Measurements from ENCODE around the gene REV1. TPM values are rescaled to one million over a fixed set of nuclear protein-coding genes. Genes with fewer than 3 reads are reported as not detected.

Gene REV1
- total RNA-seq, 6 experiments from 2014 or later: 12.6 to 21.6 (median 13.6) TPM

DNA sequence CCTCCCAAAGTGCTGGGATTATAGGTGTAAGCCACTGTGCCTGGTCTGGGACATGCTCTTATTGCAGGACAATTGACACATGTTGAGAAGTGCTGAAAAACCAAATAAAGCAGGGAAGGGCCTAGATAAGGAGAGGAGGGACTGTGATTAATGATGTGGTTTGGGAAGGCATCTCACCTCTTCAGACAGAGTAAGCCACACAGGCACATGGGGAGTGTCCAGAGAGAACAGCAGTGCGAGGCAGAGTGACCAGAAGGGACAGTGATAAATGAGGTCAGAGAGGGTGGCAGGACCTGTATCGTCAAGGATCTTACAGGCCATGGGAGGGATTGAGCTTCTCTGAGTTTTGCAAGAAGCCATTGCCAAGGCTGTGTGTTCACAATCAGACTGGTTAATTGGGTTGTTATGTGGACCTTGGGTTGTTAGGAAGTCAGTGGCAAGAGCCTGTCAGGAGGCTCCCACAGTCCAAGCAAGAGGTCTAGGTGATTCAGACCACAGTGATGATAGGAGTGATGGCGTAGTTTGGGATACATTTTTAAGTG is 94.2 kb downstream of the REV1 start:
- ATAC-seq: no peak

DNA sequence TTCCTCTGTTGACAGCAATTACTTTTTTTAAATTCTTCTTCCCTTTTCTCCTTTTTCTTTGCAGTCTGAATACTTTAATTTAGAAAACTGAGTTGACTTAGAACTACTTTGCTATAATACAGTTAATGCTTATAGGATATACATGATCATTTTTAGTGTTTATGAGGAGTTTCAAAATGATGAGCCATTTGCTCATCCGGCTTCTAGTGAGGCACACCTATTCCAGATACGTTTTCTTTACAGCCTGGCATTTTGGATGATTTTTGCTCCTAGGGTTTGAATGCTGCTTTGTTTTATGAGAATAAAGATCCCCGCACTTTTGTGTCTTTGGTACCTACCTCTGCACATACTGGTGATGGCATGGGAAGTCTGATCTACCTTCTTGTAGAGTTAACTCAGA is 99.9 kb downstream of the REV1 start:
- no peak for TF ChIP-seq POLR2A (IDR thresholded peaks at IDR 0.05)
- TF ChIP-seq, protein P1, sequence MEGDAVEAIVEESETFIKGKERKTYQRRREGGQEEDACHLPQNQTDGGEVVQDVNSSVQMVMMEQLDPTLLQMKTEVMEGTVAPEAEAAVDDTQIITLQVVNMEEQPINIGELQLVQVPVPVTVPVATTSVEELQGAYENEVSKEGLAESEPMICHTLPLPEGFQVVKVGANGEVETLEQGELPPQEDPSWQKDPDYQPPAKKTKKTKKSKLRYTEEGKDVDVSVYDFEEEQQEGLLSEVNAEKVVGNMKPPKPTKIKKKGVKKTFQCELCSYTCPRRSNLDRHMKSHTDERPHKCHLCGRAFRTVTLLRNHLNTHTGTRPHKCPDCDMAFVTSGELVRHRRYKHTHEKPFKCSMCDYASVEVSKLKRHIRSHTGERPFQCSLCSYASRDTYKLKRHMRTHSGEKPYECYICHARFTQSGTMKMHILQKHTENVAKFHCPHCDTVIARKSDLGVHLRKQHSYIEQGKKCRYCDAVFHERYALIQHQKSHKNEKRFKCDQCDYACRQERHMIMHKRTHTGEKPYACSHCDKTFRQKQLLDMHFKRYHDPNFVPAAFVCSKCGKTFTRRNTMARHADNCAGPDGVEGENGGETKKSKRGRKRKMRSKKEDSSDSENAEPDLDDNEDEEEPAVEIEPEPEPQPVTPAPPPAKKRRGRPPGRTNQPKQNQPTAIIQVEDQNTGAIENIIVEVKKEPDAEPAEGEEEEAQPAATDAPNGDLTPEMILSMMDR (IDR thresholded peaks at IDR 0.05): no peak
- Histone ChIP-seq H3K27ac (no peak overlapping the region), H3K9me3 (no peaks in the 10 kb centered on the region), H3K36me3 (peaks cover 0 to 21% (median under 1%) of the 10 kb centered on the region in 4 donors), H3K27me3 (no peaks in the 10 kb centered on the region), H3K4me1 (peaks cover 0 to 10% (median 3%) of the 10 kb centered on the region in 4 donors), H3K4me3 (no peak overlapping the region)
- intact Hi-C loops (cut with DNase I): no loop called here
- WGBS (ENCODE audit: insufficient coverage, low coverage, low lambda C conversion rate, missing lambda C conversion rate): 92% methylated on average over 3 of the region's 3 CpGs
- DNase-seq (no peak), ATAC-seq (no peak)

More for the DNA sequence above, 94.2 kb downstream of the REV1 start:
- Histone ChIP-seq H3K4me1 (peaks cover 0 to 10% (median 3%) of the 10 kb centered on the region in 4 donors), H3K27ac (no peak overlapping the region), H3K4me3 (no peak overlapping the region), H3K9me3 (no peaks in the 10 kb centered on the region), H3K36me3 (peaks cover 0 to 60% (median 11%) of the 10 kb centered on the region in 4 donors), H3K27me3 (no peaks in the 10 kb centered on the region)
- intact Hi-C loops (cut with DNase I): no loop called here
- 92% methylated on average over 3 of the region's 3 CpGs for WGBS (ENCODE audit: insufficient coverage, low coverage, low lambda C conversion rate, missing lambda C conversion rate)
- TF ChIP-seq, protein P1 (IDR thresholded peaks at IDR 0.05): no peak
- no peak for TF ChIP-seq POLR2A (IDR thresholded peaks at IDR 0.05)
- DNase-seq: no peak

DNA sequence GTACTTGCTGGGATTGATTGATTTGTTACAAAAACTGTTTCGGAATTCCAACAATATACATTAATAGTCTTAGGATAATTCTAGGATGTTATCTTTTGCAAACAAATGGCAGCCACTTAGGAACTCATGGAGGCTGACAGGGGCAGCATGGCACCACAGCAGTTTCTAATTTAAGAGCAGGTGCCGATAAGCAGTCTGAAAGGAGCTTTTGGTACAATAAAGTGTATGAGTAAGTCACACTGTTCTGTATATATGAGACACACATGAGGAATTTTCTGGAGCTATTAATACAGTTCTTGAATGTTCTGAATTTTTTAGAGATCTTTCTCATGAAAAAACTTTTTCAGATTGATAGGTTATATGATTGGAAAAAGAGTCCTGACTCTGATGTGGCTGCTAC is 100.4 kb downstream of the REV1 start:
- Histone ChIP-seq H3K9me3 (no peaks in the 10 kb centered on the region), H3K27me3 (no peaks in the 10 kb centered on the region), H3K36me3 (peaks cover 0 to 19% (median 3%) of the 10 kb centered on the region in 4 donors), H3K27ac (no peak overlapping the region), H3K4me1 (peaks cover 0 to 10% (median 3%) of the 10 kb centered on the region in 4 donors), H3K4me3 (no peak overlapping the region)
- intact Hi-C loops (cut with DNase I): no loop called here
- no peak for ATAC-seq
- 60% methylated on average over 2 of the region's 2 CpGs for WGBS (ENCODE audit: insufficient coverage, low coverage, low lambda C conversion rate, missing lambda C conversion rate)
- DNase-seq: no peak
- no peak for TF ChIP-seq POLR2A (IDR thresholded peaks at IDR 0.05)
- TF ChIP-seq, protein P1 (IDR thresholded peaks at IDR 0.05): no peak

DNA sequence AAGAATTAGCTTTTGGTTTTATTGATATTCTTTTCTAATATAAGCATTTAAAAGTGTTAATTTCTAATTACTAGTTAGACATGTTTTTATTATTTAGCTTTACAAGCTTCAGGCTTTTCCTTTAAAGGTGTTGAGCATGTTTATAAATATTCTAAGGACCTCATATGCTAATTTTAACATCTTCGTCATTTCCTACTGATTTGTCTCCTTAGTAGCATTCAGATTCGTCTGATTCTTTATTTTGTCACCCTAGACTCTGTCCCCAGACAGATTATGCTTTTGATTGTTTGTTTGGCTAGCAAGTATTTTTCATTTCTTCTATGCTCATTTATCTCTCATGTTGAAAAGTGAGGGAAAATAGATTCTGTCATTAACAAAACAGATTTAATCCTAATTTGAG is 100.9 kb downstream of the REV1 start:
- Histone ChIP-seq H3K27ac (no peak overlapping the region), H3K9me3 (no peaks in the 10 kb centered on the region), H3K36me3 (peaks cover 0 to 15% (median 4%) of the 10 kb centered on the region in 4 donors), H3K4me3 (no peak overlapping the region), H3K27me3 (no peaks in the 10 kb centered on the region), H3K4me1 (peaks cover 0 to 10% (median 3%) of the 10 kb centered on the region in 4 donors)
- intact Hi-C loops (cut with DNase I): no loop called here
- TF ChIP-seq, protein P1 (IDR thresholded peaks at IDR 0.05): no peak
- no peak for TF ChIP-seq POLR2A (IDR thresholded peaks at IDR 0.05)
- WGBS (ENCODE audit: insufficient coverage, low coverage, low lambda C conversion rate, missing lambda C conversion rate): 72% methylated on average over 2 of the region's 2 CpGs
- DNase-seq (no peak), ATAC-seq (no peak)
